ENCODE data around the gene PPP1R9A.

Gene PPP1R9A

DNA sequence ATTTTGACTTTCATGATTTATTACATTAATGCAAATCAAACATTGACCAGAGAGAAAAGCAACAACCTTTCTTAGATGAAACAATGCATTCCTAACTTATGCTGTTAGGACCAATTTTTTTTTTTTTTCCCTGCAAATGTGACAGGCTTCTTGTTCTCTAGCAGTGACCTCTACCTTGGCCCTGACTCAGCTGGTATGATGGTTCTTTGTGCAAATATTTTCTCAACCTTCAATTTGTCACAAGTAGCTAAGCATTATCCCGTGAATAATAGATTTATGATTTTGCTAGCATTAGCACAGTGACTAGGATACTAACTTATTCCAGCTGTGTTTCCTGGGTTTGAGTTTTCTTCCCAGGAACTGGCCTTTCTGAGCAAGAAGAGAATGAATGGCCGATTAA is 64.9 kb downstream of the PPP1R9A start:
- peaks cover 11% of the 10 kb centered on the region for H3K4me1 ChIP-seq (ENCODE audit: control insufficient read depth, insufficient read depth, low read length)
- no peak overlapping the region for H3K27ac ChIP-seq (ENCODE audit: insufficient read depth, low read depth, low read length, poor library complexity, severe bottlenecking)

DNA sequence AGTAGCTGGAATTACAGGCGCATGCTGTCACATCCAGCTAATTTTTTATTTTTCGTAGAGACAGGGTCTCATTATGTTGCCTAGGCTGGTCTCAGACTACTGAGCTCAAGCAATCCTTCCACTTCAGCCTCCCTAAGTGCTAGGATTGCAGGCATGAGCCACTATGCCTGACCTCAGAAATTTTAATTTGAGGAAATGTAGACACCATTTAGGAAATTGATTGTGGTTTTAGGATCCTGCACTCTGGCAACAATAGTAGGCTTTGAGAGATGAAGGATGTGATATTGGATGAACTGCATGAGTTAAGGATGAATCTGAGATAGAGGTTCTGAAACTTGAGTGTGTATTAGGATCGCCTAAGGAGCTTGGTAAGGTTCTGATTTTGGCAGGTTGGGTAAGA is 66.5 kb downstream of the PPP1R9A start:
- WGBS, 2 experiments = 89 to 94% methylated on average over 3 of the region's 3 CpGs
- Histone ChIP-seq H3K36me3 (ENCODE audit: control insufficient read depth, insufficient read depth, low read length) (no peaks in the 10 kb centered on the region), H3K4me3 (ENCODE audit: insufficient read depth, low read depth, low read length) (no peak overlapping the region), H3K4me1 (ENCODE audit: control insufficient read depth, insufficient read depth, low read length) (peaks cover 11% of the 10 kb centered on the region), H3K27me3 (ENCODE audit: control insufficient read depth, insufficient read depth, low read length, poor library complexity, severe bottlenecking) (no peaks in the 10 kb centered on the region), H3K27ac (ENCODE audit: insufficient read depth, low read depth, low read length, poor library complexity, severe bottlenecking) (no peak overlapping the region), H3K9me3 (ENCODE audit: control insufficient read depth, low read length) (no peaks in the 10 kb centered on the region)

More for the DNA sequence above, 64.9 kb downstream of the PPP1R9A start:
- 82 to 96% methylated on average over 2 of the region's 2 CpGs for WGBS, 2 experiments
- Histone ChIP-seq H3K27me3 (ENCODE audit: control insufficient read depth, insufficient read depth, low read length, poor library complexity, severe bottlenecking) (no peaks in the 10 kb centered on the region), H3K36me3 (ENCODE audit: control insufficient read depth, insufficient read depth, low read length) (no peaks in the 10 kb centered on the region), H3K9me3 (ENCODE audit: control insufficient read depth, low read length) (no peaks in the 10 kb centered on the region), H3K4me3 (ENCODE audit: insufficient read depth, low read depth, low read length) (no peak overlapping the region)

DNA sequence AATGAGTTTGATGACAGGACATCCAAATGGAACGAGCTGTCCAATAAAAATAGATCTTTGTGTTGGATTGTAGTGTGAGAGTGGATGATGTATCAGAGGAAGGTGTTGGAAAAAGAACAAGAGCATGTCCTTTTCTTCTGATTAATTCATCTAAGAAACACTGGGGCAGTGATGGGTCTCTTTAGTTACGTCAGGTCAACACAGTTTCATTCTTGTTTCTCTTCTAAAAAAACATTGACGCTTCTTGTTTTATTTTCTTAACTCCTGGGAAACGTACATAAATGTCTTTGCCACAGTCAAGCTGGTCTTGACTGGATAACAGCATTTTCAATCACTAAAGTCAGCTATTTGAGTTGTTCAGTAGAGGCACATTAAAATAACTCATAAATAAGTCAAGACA is 67.0 kb downstream of the PPP1R9A start:
- Histone ChIP-seq H3K9me3 (ENCODE audit: control insufficient read depth, low read length) (no peaks in the 10 kb centered on the region), H3K4me3 (ENCODE audit: insufficient read depth, low read depth, low read length) (no peak overlapping the region), H3K36me3 (ENCODE audit: control insufficient read depth, insufficient read depth, low read length) (no peaks in the 10 kb centered on the region), H3K27me3 (ENCODE audit: control insufficient read depth, insufficient read depth, low read length, poor library complexity, severe bottlenecking) (no peaks in the 10 kb centered on the region), H3K27ac (ENCODE audit: insufficient read depth, low read depth, low read length, poor library complexity, severe bottlenecking) (no peak overlapping the region), H3K4me1 (ENCODE audit: control insufficient read depth, insufficient read depth, low read length) (peaks cover 7% of the 10 kb centered on the region)
- WGBS, 2 experiments = 90 to 95% methylated on average over 4 of the region's 4 CpGs

DNA sequence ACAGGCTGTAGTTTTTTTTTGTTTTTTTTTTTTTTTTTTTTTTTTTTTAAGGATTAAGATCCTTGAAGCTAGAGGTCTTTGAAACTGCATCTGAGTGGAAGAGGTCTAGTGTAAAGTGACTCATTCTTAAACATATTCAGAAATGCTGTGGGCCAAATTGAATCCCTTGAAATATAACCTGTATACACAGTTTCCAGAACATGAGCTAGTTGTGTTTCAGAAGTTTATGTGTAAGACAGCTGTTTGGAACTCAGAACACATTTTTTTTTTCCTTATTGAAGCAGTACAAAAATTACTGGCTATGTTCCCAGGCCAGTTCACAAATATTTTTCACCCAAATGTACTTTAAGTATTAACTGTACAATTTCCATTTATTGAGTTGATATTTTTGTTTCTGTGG is 67.9 kb downstream of the PPP1R9A start:
- Histone ChIP-seq H3K27ac (ENCODE audit: insufficient read depth, low read depth, low read length, poor library complexity, severe bottlenecking) (no peak overlapping the region), H3K4me3 (ENCODE audit: insufficient read depth, low read depth, low read length) (no peak overlapping the region), H3K36me3 (ENCODE audit: control insufficient read depth, insufficient read depth, low read length) (no peaks in the 10 kb centered on the region), H3K9me3 (ENCODE audit: control insufficient read depth, low read length) (no peaks in the 10 kb centered on the region), H3K27me3 (ENCODE audit: control insufficient read depth, insufficient read depth, low read length, poor library complexity, severe bottlenecking) (no peaks in the 10 kb centered on the region), H3K4me1 (ENCODE audit: control insufficient read depth, insufficient read depth, low read length) (peaks cover under 1% of the 10 kb centered on the region)

DNA sequence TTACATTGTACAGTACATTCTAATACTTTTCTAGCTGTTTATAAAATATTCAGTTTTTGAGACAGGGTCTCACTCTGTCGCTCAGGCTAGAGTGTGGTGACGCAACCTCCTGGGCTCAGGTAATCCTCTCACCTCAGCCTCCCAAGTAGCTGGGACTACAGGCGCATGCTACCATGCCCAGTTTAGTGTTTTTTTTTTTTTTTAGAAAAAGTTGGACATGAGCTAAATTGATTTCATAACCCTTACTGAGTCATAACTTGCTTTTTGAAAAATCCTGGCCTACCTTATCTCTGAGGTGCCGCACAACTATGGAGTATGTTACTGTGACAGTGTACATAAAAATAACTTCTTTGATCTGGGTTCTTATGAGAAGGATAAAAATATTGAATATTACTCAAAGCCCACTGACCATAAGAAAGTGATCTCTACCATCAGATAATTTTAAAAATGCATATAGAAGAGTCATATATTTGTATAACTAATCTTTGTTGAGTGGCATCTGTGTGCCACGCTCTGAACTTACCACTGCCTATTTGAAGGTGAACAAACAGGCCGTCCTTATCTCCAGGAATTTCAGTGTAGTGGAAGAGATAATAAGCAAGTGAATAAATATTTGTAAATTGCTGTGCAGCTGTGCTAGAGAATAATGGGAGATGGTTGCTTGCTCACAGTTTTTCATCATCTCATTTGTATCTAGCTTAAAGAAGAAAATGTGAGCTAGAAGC is 73.2 kb downstream of the PPP1R9A start:
- H3K27me3 ChIP-seq (ENCODE audit: control insufficient read depth, insufficient read depth, low read length, poor library complexity, severe bottlenecking) = no peaks in the 10 kb centered on the region
- H3K27ac ChIP-seq (ENCODE audit: insufficient read depth, low read depth, low read length, poor library complexity, severe bottlenecking) = no peak overlapping the region
- no peak overlapping the region for H3K4me3 ChIP-seq (ENCODE audit: insufficient read depth, low read depth, low read length)
- H3K4me1 ChIP-seq (ENCODE audit: control insufficient read depth, insufficient read depth, low read length) = no peaks in the 10 kb centered on the region
- H3K9me3 ChIP-seq (ENCODE audit: control insufficient read depth, low read length) = no peaks in the 10 kb centered on the region
- H3K36me3 ChIP-seq (ENCODE audit: control insufficient read depth, insufficient read depth, low read length) = no peaks in the 10 kb centered on the region
- 86 to 98% methylated on average over 4 to 6 of the region's 6 CpGs for WGBS, 2 experiments

DNA sequence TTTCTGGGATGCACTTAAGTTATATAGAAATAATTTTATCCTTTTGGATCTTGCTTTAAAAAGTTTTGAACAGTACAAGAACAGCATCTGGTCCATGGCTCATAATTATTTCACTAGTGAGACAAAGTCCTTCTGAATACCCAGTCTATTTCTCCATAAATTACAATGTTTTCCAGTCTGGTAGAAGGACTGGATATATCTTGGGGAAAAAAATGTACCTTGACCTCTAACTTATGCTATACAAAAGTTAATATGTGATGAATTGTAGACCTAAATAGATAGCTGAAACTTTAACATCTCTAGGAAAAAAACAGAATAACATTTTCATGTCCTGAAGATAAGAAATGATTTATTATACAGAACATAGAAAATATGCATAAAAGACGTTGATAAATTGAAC is 88.5 kb downstream of the PPP1R9A start:
- Histone ChIP-seq H3K27me3 (ENCODE audit: control insufficient read depth, insufficient read depth, low read length, poor library complexity, severe bottlenecking) (no peaks in the 10 kb centered on the region), H3K9me3 (ENCODE audit: control insufficient read depth, low read length) (no peaks in the 10 kb centered on the region), H3K36me3 (ENCODE audit: control insufficient read depth, insufficient read depth, low read length) (no peaks in the 10 kb centered on the region), H3K4me3 (ENCODE audit: insufficient read depth, low read depth, low read length) (no peak overlapping the region), H3K4me1 (ENCODE audit: control insufficient read depth, insufficient read depth, low read length) (peaks cover 3% of the 10 kb centered on the region), H3K27ac (ENCODE audit: insufficient read depth, low read depth, low read length, poor library complexity, severe bottlenecking) (no peak overlapping the region)
- no CpG with 5 or more reads among the region's 1 CpG for WGBS, 2 experiments

DNA sequence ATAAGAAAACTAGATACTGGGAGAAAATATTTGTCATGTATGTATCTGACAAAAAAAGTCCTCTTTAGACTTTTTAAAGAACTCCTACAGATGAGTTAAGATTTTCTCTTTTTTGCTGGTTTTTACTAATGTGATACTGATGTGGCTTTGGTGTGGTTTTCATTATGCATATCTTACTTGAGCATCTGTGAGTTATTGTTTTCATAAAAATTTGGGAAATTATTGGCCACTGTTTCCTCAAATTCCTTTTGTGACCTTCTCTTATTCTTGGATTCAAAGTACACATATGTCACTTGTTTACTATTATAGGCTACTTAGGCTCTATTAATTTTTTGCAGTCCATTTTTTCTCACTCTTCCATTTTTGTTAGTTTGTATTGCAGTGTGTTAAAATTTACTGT is 89.0 kb downstream of the PPP1R9A start:
- H3K36me3 ChIP-seq (ENCODE audit: control insufficient read depth, insufficient read depth, low read length) = no peaks in the 10 kb centered on the region
- H3K27ac ChIP-seq (ENCODE audit: insufficient read depth, low read depth, low read length, poor library complexity, severe bottlenecking) = no peak overlapping the region
- H3K4me3 ChIP-seq (ENCODE audit: insufficient read depth, low read depth, low read length) = no peak overlapping the region
- peaks cover 3% of the 10 kb centered on the region for H3K4me1 ChIP-seq (ENCODE audit: control insufficient read depth, insufficient read depth, low read length)
- H3K27me3 ChIP-seq (ENCODE audit: control insufficient read depth, insufficient read depth, low read length, poor library complexity, severe bottlenecking) = no peaks in the 10 kb centered on the region
- no peaks in the 10 kb centered on the region for H3K9me3 ChIP-seq (ENCODE audit: control insufficient read depth, low read length)

DNA sequence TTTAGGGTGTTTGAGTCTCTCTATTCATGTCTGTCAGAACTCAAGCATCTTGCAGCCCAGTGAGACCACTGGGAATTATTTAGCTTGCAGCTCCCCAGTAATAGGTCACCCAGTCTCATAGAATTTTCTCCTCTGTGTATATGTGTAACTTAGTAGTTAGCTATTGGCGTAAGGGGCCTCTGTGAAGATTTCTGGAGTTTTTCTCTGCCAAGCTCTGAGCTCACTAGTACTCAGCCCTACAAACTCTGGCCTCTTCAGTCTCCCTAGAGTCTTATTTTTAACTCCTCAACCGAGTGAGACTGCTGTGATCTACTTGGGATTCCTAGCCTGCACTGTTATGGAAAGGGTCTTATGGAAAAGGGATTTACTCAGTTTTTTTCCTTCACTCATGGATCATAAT is 90.2 kb downstream of the PPP1R9A start:
- H3K27ac ChIP-seq (ENCODE audit: insufficient read depth, low read depth, low read length, poor library complexity, severe bottlenecking) = no peak overlapping the region
- H3K9me3 ChIP-seq (ENCODE audit: control insufficient read depth, low read length) = no peaks in the 10 kb centered on the region
- 60 to 81% methylated on average over 2 of the region's 2 CpGs for WGBS, 2 experiments
- peaks cover 3% of the 10 kb centered on the region for H3K4me1 ChIP-seq (ENCODE audit: control insufficient read depth, insufficient read depth, low read length)
- no peaks in the 10 kb centered on the region for H3K27me3 ChIP-seq (ENCODE audit: control insufficient read depth, insufficient read depth, low read length, poor library complexity, severe bottlenecking)
- no peak overlapping the region for H3K4me3 ChIP-seq (ENCODE audit: insufficient read depth, low read depth, low read length)
- no peaks in the 10 kb centered on the region for H3K36me3 ChIP-seq (ENCODE audit: control insufficient read depth, insufficient read depth, low read length)

DNA sequence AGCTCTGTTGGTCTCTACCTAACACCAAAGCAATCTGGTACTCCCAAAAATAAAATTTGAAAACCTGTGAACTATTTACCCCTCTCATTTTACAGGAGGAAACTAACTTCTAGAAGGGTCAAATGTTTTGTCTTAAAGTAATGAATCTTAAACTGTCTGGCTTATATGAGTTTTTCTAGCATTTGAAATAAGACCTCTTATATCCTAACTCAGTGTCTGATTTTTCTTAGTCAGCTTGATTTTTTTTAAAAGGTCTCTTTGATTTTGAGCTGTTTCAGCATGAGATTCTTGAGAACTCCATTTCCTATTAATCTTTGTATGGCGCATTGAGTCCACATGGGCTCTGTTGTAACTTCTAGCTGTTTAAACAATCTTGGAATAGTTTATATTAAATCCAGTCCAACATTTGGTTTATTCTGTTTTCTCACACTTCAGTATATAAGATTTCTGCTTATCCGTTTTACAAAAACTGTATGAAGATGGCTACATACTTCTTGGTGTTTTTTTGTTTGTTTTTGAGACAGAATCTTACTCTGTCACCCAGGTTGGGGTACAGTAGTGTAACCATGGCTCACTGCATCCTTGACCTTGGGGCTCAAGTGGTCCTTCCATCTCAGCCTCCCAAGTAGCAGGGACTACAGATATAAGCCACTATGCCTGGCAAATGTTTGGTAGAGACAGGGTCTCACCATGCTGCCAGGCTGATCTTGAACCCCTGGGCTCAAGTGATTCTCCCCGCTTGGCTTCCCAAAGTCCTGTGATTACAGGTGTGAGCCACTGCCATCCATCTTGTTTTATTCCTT is 91.1 kb downstream of the PPP1R9A start:
- no peaks in the 10 kb centered on the region for H3K27me3 ChIP-seq (ENCODE audit: control insufficient read depth, insufficient read depth, low read length, poor library complexity, severe bottlenecking)
- no peaks in the 10 kb centered on the region for H3K9me3 ChIP-seq (ENCODE audit: control insufficient read depth, low read length)
- H3K36me3 ChIP-seq (ENCODE audit: control insufficient read depth, insufficient read depth, low read length) = no peaks in the 10 kb centered on the region
- no peak overlapping the region for H3K4me3 ChIP-seq (ENCODE audit: insufficient read depth, low read depth, low read length)
- no peak overlapping the region for H3K27ac ChIP-seq (ENCODE audit: insufficient read depth, low read depth, low read length, poor library complexity, severe bottlenecking)
- peaks cover 3% of the 10 kb centered on the region for H3K4me1 ChIP-seq (ENCODE audit: control insufficient read depth, insufficient read depth, low read length)
- whole genome bisulfite sequencing, 2 experiments = 91 to 96% methylated on average over 3 of the region's 3 CpGs

DNA sequence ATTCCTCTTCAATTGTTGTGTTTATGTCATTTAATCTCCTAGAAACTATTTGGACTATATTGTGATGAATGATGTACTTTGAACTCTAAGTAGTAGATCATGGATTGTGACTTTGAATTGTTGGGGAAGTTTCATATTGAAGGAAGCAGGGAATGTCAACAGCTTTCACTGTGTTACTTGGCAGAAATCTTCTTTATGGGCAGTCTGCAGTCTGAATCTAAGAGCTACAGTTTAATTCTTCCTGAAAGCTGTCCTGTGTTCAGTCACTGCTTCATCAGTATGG is 91.6 kb downstream of the PPP1R9A start:
- Histone ChIP-seq H3K27me3 (ENCODE audit: control insufficient read depth, insufficient read depth, low read length, poor library complexity, severe bottlenecking) (no peaks in the 10 kb centered on the region), H3K4me3 (ENCODE audit: insufficient read depth, low read depth, low read length) (no peak overlapping the region)

More for the DNA sequence above, 91.6 kb downstream of the PPP1R9A start:
- Histone ChIP-seq H3K4me1 (ENCODE audit: control insufficient read depth, insufficient read depth, low read length) (peaks cover 3% of the 10 kb centered on the region), H3K9me3 (ENCODE audit: control insufficient read depth, low read length) (no peaks in the 10 kb centered on the region), H3K27ac (ENCODE audit: insufficient read depth, low read depth, low read length, poor library complexity, severe bottlenecking) (no peak overlapping the region), H3K36me3 (ENCODE audit: control insufficient read depth, insufficient read depth, low read length) (no peaks in the 10 kb centered on the region)

Measured in ectodermal cell (in vitro differentiated cells).